H9 (cell line): Measurements from ENCODE around the gene PDZRN4. TPM values are rescaled to one million over a fixed set of nuclear protein-coding genes. Genes with fewer than 3 reads are reported as not detected.

ENCODE experiments used
- DNase-seq: peaks from one replicate; pipeline ENCODE4 v3.0.0-alpha.2; 2017
- H2AFZ ChIP-seq: one replicate; pipeline ENCODE4 v1.6.1; 2013; ENCODE audit warnings: mild to moderate bottlenecking, low read length, control low read depth, moderate library complexity
- H2AK5ac ChIP-seq: 2 replicates; pipeline ENCODE4 v1.6.1; 2013; ENCODE audit warnings: low read length, control low read depth, mixed read lengths; ENCODE audit not compliant: insufficient read length
- H2BK120ac ChIP-seq: one replicate; pipeline ENCODE4 v1.6.1; 2013; ENCODE audit warnings: low read depth, mild to moderate bottlenecking, low read length, control low read depth, inconsistent platforms; ENCODE audit not compliant: poor library complexity, severe bottlenecking
- H2BK12ac ChIP-seq: 2 replicates; pipeline ENCODE4 v1.6.1; 2013; ENCODE audit warnings: low read length, control low read depth, mixed read lengths, low read depth; ENCODE audit not compliant: insufficient read length
- H2BK15ac ChIP-seq: 2 replicates; pipeline ENCODE4 v1.6.1; 2013; ENCODE audit warnings: low read depth, low read length, control low read depth
- H2BK20ac ChIP-seq: one replicate; pipeline ENCODE4 v1.6.1; 2013; ENCODE audit warnings: low read depth, mild to moderate bottlenecking, low read length, control low read depth, inconsistent platforms; ENCODE audit not compliant: poor library complexity, severe bottlenecking
- H2BK5ac ChIP-seq: 2 replicates; pipeline ENCODE4 v1.6.1; 2013; ENCODE audit warnings: low read length, control low read depth, mixed read lengths; ENCODE audit not compliant: insufficient read length
- H3K14ac ChIP-seq: 2 replicates; pipeline ENCODE4 v1.6.1; 2013; ENCODE audit warnings: low read length, control low read depth; ENCODE audit not compliant: insufficient read depth
- H3K18ac ChIP-seq: 2 replicates; pipeline ENCODE4 v1.6.1; 2013; ENCODE audit warnings: low read depth, mild to moderate bottlenecking, mixed read lengths, low read length, control low read depth; ENCODE audit not compliant: insufficient read length
- H3K23ac ChIP-seq: 2 replicates; pipeline ENCODE4 v1.6.1; 2013; ENCODE audit warnings: low read length, control low read depth, mixed read lengths, low read depth; ENCODE audit not compliant: insufficient read length
- H3K23me2 ChIP-seq: 2 replicates; pipeline ENCODE4 v1.6.1; 2013; ENCODE audit warnings: low read depth, mild to moderate bottlenecking, mixed read lengths, low read length, control low read depth; ENCODE audit not compliant: insufficient read length, poor library complexity, severe bottlenecking
- H3K27ac ChIP-seq: 2 replicates; pipeline ENCODE4 v1.5.1; 2013; ENCODE audit warnings: low read length, control low read depth, mixed read lengths, low read depth; ENCODE audit not compliant: insufficient read length
- H3K27me3 ChIP-seq: 2 replicates; pipeline ENCODE4 v1.6.1; 2013; ENCODE audit warnings: low read length, control low read depth, inconsistent platforms; ENCODE audit not compliant: insufficient read depth
- H3K4ac ChIP-seq: 2 replicates; pipeline ENCODE4 v1.6.1; 2013; ENCODE audit warnings: low read depth, mild to moderate bottlenecking, control low read depth, inconsistent platforms, low read length, moderate library complexity
- H3K4me1 ChIP-seq: 2 replicates; pipeline ENCODE4 v1.6.1; 2013; ENCODE audit warnings: low read length, control low read depth, inconsistent platforms; ENCODE audit not compliant: insufficient read depth
- H3K4me2 ChIP-seq: 2 replicates; pipeline ENCODE4 v1.6.1; 2013; ENCODE audit warnings: low read length, control low read depth, mixed read lengths; ENCODE audit not compliant: insufficient read length, insufficient read depth
- H3K56ac ChIP-seq: 2 replicates; pipeline ENCODE4 v1.6.1; 2013; ENCODE audit warnings: low read depth, mild to moderate bottlenecking, mixed read lengths, low read length, control low read depth; ENCODE audit not compliant: insufficient read length
- H3K79me1 ChIP-seq: 2 replicates; pipeline ENCODE4 v1.6.1; 2013; ENCODE audit warnings: low read depth, mild to moderate bottlenecking, moderate library complexity, low read length, control low read depth, inconsistent platforms; ENCODE audit not compliant: insufficient read depth, poor library complexity, severe bottlenecking
- H3K79me2 ChIP-seq: 2 replicates; pipeline ENCODE4 v1.6.1; 2013; ENCODE audit warnings: low read length, control low read depth, inconsistent platforms; ENCODE audit not compliant: insufficient read depth
- H3K9ac ChIP-seq: 2 replicates; pipeline ENCODE4 v1.6.1; 2013; ENCODE audit warnings: low read length, control low read depth, mixed read lengths; ENCODE audit not compliant: insufficient read length; ENCODE audit errors: extremely low read depth
- H3K9me3 ChIP-seq: one replicate; pipeline ENCODE4 v1.6.1; 2013; ENCODE audit warnings: low read depth, low read length, inconsistent platforms; ENCODE audit not compliant: control insufficient read depth
- H3T11ph ChIP-seq: one replicate; pipeline ENCODE4 v1.6.1; 2013; ENCODE audit warnings: mild to moderate bottlenecking, low read length, control low read depth, inconsistent platforms
- H4K20me1 ChIP-seq: one replicate; pipeline ENCODE4 v1.6.1; 2013; ENCODE audit not compliant: control insufficient read depth, insufficient read length, insufficient read depth
- H4K5ac ChIP-seq: 2 replicates; pipeline ENCODE4 v1.6.1; 2013; ENCODE audit warnings: low read depth, mild to moderate bottlenecking, mixed read lengths, low read length, control low read depth; ENCODE audit not compliant: insufficient read length
- H4K8ac ChIP-seq: replicated peaks from 2 replicates; pipeline ENCODE4 v1.6.1; 2013; ENCODE audit warnings: low read length, control low read depth, mixed read lengths, low read depth; ENCODE audit not compliant: insufficient read length
- H4K91ac ChIP-seq: 2 replicates; pipeline ENCODE4 v1.6.1; 2013; ENCODE audit warnings: low read depth, mild to moderate bottlenecking, moderate library complexity, mixed read lengths, low read length, control low read depth; ENCODE audit not compliant: insufficient read length
- H3K27ac Mint-ChIP-seq, 3 experiments: 2 replicates in 2 of 3; 3 replicates in 1 of 3; pipeline ENCODE4 v1.8.0; 2020 to 2021; ENCODE audit warnings: mixed read lengths in 3 of 3, mild to moderate bottlenecking in 1 of 3, moderate library complexity in 1 of 3
- H3K27me3 Mint-ChIP-seq: 2 replicates; pipeline ENCODE4 v1.8.0; 2021; ENCODE audit warnings: low read depth, mild to moderate bottlenecking, moderate library complexity, mixed read lengths
- H3K36me3 Mint-ChIP-seq, 3 experiments: 2 replicates in 2 of 3; 3 replicates in 1 of 3; pipeline ENCODE4 v1.8.0; 2020 to 2021; ENCODE audit warnings: low read depth in 3 of 3, mixed read lengths in 3 of 3; ENCODE audit not compliant: insufficient read depth in 1 of 3
- H3K4me1 Mint-ChIP-seq, 2 experiments: 2 replicates each; pipeline ENCODE4 v1.8.0; 2020; ENCODE audit warnings: mixed read lengths in 2 of 2
- H3K4me3 Mint-ChIP-seq, 2 experiments: 2 replicates in 1 of 2; 3 replicates in 1 of 2; pipeline ENCODE4 v1.8.0; 2020 to 2021; ENCODE audit warnings: mild to moderate bottlenecking in 2 of 2, mixed read lengths in 2 of 2, moderate library complexity in 1 of 2
- H3K9me3 Mint-ChIP-seq, 2 experiments: 2 replicates in 1 of 2; 3 replicates in 1 of 2; pipeline ENCODE4 v1.8.0; 2020; ENCODE audit warnings: mild to moderate bottlenecking in 2 of 2, mixed read lengths in 2 of 2, moderate library complexity in 1 of 2
- CTCF ChIP-seq: fragments of 200-600 bp; sonication (generic); conservative IDR thresholded peaks from 3 replicates; pipeline ENCODE4 v1.8.0; 2021; ENCODE audit warnings: antibody characterized with exemption, mild to moderate bottlenecking
- WGBS: extraction: QIAGEN DNeasy Blood & Tissue Kit; methylation state at CpG from one replicate; pipeline ENCODE4 v1.1.7; 2013; ENCODE audit warnings: missing lambda C conversion rate, low lambda C conversion rate, mixed read lengths; ENCODE audit not compliant: insufficient read length; ENCODE audit errors: extremely low coverage; 5-methylcytosine and 5-hydroxymethylcytosine counted together
- total RNA-seq: library from RNA; stranded (reverse); gene quantifications from 2 replicates; pipeline ENCODE4 v1.2.1, GENCODE V29; 2021

The PDZRN4 gene
- total RNA-seq, 1 experiment from 2014 or later: not detected

- Mint-ChIP-seq H3K4me1 (peaks cover 20 to 21% of the 10 kb centered on the region in 2 experiments), H3K9me3 (peaks cover 0 to 2% of the 10 kb centered on the region in 2 experiments; a peak in 2 of 5 replicates), H3K36me3 (no peaks in the 10 kb centered on the region; a peak in 2 of 7 replicates), H3K27ac (no peak overlapping the region; a peak in 1 of 7 replicates), H3K4me3 (no peak overlapping the region), H3K27me3 (no peaks in the 10 kb centered on the region)
- no peak overlapping the region for H3K18ac ChIP-seq
- TF ChIP-seq CTCF: no peak
- H3K79me1 ChIP-seq: no peaks in the 10 kb centered on the region
- no peak overlapping the region for H2AFZ ChIP-seq
- H3K9ac ChIP-seq: no peak overlapping the region
- no peaks in the 10 kb centered on the region for H3K23me2 ChIP-seq
- H4K5ac ChIP-seq: no peak overlapping the region
- H3K9me3 ChIP-seq: no peaks in the 10 kb centered on the region
- H3T11ph ChIP-seq: no peak overlapping the region
- no peak overlapping the region for H3K23ac ChIP-seq
- H2BK20ac ChIP-seq: no peak overlapping the region
- no peak overlapping the region for H2AK5ac ChIP-seq
- H2BK15ac ChIP-seq: no peak overlapping the region
- no peak overlapping the region for H3K4ac ChIP-seq
- no CpG with 5 or more reads among the region's 12 CpGs for WGBS
- no peak overlapping the region for H3K56ac ChIP-seq
- H2BK12ac ChIP-seq: no peak overlapping the region
- no peak for DNase-seq
- H2BK5ac ChIP-seq: no peak overlapping the region
- H4K91ac ChIP-seq: no peak overlapping the region
- no peak overlapping the region for H3K14ac ChIP-seq
- H4K8ac ChIP-seq: no peak overlapping the region
- H3K79me2 ChIP-seq: no peaks in the 10 kb centered on the region
- no peaks in the 10 kb centered on the region for H3K27me3 ChIP-seq
- no peaks in the 10 kb centered on the region; the same call in 1 of the 2 replicates for H3K4me1 ChIP-seq
- no peaks in the 10 kb centered on the region for H4K20me1 ChIP-seq
- H3K4me2 ChIP-seq: no peak overlapping the region
- no peak overlapping the region for H2BK120ac ChIP-seq
- no peak overlapping the region for H3K27ac ChIP-seq
Measured at GRCh38 chr12:41563051-41563450, 374.9 kb downstream of the PDZRN4 start.
